Adrenal gland (tissue), 12 donors: ENCODE measurements around the gene TECRL. TPM values are rescaled to one million over a fixed set of nuclear protein-coding genes. Genes with fewer than 3 reads are reported as not detected.

Experiments used
- DNase-seq, 7 donors: peaks; one replicate each; pipeline ENCODE4 v3.0.0-alpha.2; 2019 to 2020
- H3K27ac ChIP-seq, 5 donors: fragments of 200-600 bp; sonication (generic) in 4 of 5; 1 replicate in 3 of 5; 2 replicates in 2 of 5; pipeline versions ENCODE4 v1.5.1 to v1.8.0; 2016 to 2020; ENCODE audit warnings: mild to moderate bottlenecking in 1 of 5
- H3K27me3 ChIP-seq: fragments of 200-600 bp; 2 replicates; pipeline ENCODE4 v1.8.0; 2021
- H3K36me3 ChIP-seq, 2 donors: fragments of 200-600 bp; replicated peaks in 1 of 2; 1 replicate in 1 of 2; 2 replicates in 1 of 2; pipeline versions ENCODE4 v1.5.1 to v1.8.0; 2018 to 2022
- H3K4me1 ChIP-seq, 2 donors: fragments of 200-600 bp; replicated peaks in 1 of 2; 1 replicate in 1 of 2; 2 replicates in 1 of 2; pipeline versions ENCODE4 v1.5.1 to v1.8.0; 2018 to 2021
- H3K4me3 ChIP-seq, 4 donors: fragments of 200-600 bp; sonication (generic) in 3 of 4; one replicate each; pipeline ENCODE4 v1.5.1; 2016 to 2018
- H3K9me3 ChIP-seq, 3 donors: fragments of 200-600 bp; sonication (generic) in 1 of 3; replicated peaks in 1 of 3; 1 replicate in 2 of 3; 2 replicates in 1 of 3; pipeline versions ENCODE4 v1.5.1 to v1.8.0; 2016 to 2021
- POLR2A ChIP-seq, 2 donors: fragments of 450-650 bp; IDR thresholded peaks; one replicate each; pipeline ENCODE4 v1.6.1; 2017; ENCODE audit warnings: antibody characterized with exemption in 2 of 2, mild to moderate bottlenecking in 2 of 2, moderate library complexity in 1 of 2
- WGBS, 4 donors: extraction: QIAGEN DNeasy Blood & Tissue Kit in 2 of 4; methylation state at CpG; one replicate each; pipeline versions ENCODE4 v1.1.5 to v1.1.7; 2013 to 2017; 5-methylcytosine and 5-hydroxymethylcytosine counted together
- intact Hi-C, 2 donors: fragments of 100-400 bp; cut with DNase I; formaldehyde crosslinking; loops; one replicate each; pipeline versions ENCODE4 v1.14.1 to v1.15.0; 2022 to 2023
- polyA plus RNA-seq, 3 donors: library from polyadenylated mRNA; stranded (reverse); fragments of 200-250 nt in 2 of 3; fragments of 350-450 nt in 1 of 3; fragmentation: Illumina TruSeq in 1 of 3; extraction: RNeasy Lipid Tissue Mini Kit (QIAGEN cat#74804) in 1 of 3; gene quantifications; one replicate each; pipeline ENCODE4 v1.2.3, GENCODE V29; 2013 to 2014
- total RNA-seq, 9 donors: library from RNA; depleted of rRNA in 4 of 9; stranded (reverse); fragments of >200 nt in 4 of 9; fragments of 120-200 nt in 1 of 9; fragmentation: NEBNext Ultra II Directional in 1 of 9; extraction: Animal tissue kit (Norgen Biotek cat#: 25700) in 1 of 9; gene quantifications; one replicate each; pipeline versions ENCODE4 v1.1.0 to v1.2.4, GENCODE V29; 2013 to 2023
- TF ChIP-seq, protein P1 (sequence below), 6 experiments: fragments of 450-650 bp in 4 of 6; fragments of 200-600 bp in 2 of 6; sonication (generic) in 1 of 6; IDR thresholded peaks; 1 replicate in 5 of 6; 2 replicates in 1 of 6; pipeline versions ENCODE4 v1.5.1 to v1.8.0; 2016 to 2021; ENCODE audit warnings: antibody characterized with exemption in 6 of 6, mild to moderate bottlenecking in 2 of 6, moderate library complexity in 1 of 6
- donor health status: healthy with polysubstance abuse.
- donor health status: Bipolar disorder and iron deficiency.
- donor health status: DM: yes; HTN: yes; CAD: no.
- donor health status: DM: no; HTN: no; CAD: no.
- donor health status: DM: no; HTN: no; CAD: no.
- donor health status: DM: yes; HTN: yes; CAD: no.

Gene TECRL
- total and polyA plus RNA-seq, 12 donors: 0.14 to 7.9 (median 0.54) TPM; not detected in 2

DNA sequence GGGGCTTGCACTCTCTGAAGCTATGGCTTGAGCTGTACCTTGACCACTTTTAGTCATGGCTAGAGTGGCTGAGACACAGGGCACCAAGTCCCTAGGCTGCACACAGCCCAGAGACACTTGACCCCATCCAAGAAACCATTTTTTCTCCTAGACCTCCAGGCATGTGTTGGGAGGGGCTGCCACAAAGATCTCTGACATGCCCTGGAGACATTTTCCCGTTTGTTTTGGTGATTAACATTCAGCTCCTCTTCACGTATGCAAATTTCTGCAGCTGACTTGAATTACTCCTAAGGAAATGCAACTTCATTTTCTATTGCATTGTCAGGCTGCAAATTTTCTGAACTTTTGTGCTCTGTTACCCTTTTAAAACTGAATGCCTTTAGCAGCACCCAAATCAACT lies 142.6 kb downstream of the TECRL start:
- 67 to 73% (median 69%) methylated on average over 2 of the region's 2 CpGs for WGBS, 4 donors
- intact Hi-C loops: no loop called here

DNA sequence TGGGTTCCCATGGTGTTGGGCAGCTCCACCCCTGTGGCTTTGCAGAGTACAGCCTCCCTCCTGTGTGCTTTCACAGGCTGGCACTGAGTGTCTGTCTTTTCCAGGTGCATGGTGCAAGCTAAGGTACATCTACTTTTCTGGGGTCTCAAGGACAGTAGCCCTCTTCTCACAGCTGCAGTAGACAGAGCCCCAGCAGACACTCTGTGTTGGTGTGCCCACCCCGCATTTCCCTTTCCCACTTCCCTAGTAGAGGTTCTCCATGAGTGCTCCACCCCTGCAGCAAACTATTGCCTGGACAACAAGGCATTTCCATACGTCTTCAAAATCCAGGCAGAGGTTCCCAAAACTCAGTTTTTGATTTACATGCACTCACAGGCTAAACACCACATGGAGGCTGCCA lies 143.0 kb downstream of the TECRL start:
- Histone ChIP-seq H3K4me3 (no peak overlapping the region), H3K27ac (no peak overlapping the region), H3K4me1 (no peaks in the 10 kb centered on the region), H3K9me3 (no peaks in the 10 kb centered on the region), H3K36me3 (no peaks in the 10 kb centered on the region), H3K27me3 (no peaks in the 10 kb centered on the region)
- intact Hi-C loops: no loop called here
- WGBS, 4 donors: 65 to 82% (median 73%) methylated on average over 2 of the region's 2 CpGs
- no peak for TF ChIP-seq POLR2A (IDR thresholded peaks at IDR 0.05)
- TF ChIP-seq, protein P1, sequence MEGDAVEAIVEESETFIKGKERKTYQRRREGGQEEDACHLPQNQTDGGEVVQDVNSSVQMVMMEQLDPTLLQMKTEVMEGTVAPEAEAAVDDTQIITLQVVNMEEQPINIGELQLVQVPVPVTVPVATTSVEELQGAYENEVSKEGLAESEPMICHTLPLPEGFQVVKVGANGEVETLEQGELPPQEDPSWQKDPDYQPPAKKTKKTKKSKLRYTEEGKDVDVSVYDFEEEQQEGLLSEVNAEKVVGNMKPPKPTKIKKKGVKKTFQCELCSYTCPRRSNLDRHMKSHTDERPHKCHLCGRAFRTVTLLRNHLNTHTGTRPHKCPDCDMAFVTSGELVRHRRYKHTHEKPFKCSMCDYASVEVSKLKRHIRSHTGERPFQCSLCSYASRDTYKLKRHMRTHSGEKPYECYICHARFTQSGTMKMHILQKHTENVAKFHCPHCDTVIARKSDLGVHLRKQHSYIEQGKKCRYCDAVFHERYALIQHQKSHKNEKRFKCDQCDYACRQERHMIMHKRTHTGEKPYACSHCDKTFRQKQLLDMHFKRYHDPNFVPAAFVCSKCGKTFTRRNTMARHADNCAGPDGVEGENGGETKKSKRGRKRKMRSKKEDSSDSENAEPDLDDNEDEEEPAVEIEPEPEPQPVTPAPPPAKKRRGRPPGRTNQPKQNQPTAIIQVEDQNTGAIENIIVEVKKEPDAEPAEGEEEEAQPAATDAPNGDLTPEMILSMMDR (IDR thresholded peaks at IDR 0.05): no peak
- no peak for DNase-seq

More for the DNA sequence above, 142.6 kb downstream of the TECRL start:
- Histone ChIP-seq H3K27me3 (no peaks in the 10 kb centered on the region), H3K4me3 (no peak overlapping the region), H3K27ac (no peak overlapping the region), H3K9me3 (no peaks in the 10 kb centered on the region), H3K36me3 (no peaks in the 10 kb centered on the region), H3K4me1 (no peaks in the 10 kb centered on the region)
- TF ChIP-seq, protein P1 (IDR thresholded peaks at IDR 0.05): no peak
- TF ChIP-seq POLR2A (IDR thresholded peaks at IDR 0.05): no peak
- no peak for DNase-seq

DNA sequence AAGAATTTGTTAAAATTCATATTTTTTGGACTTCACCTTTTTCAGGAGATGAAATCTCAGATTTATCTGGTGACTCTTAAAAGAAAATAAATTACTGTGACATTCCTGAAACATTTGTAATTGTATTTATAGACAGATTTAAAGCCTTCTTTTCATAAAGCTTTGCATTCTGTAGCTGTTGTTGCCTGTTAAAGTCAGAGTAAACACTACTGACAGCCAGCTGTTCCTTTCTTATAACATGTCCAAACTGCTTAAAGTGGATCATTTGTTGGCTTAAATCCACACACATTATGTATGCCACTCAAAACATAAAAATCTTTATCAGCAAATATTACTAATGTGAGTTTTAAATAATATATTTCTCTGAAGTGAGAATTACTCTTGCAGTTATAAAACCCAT lies 157.5 kb downstream of the TECRL start:
- intact Hi-C loops: no loop called here
- H3K4me1 ChIP-seq: no peaks in the 10 kb centered on the region
- no peaks in the 10 kb centered on the region for H3K36me3 ChIP-seq
- H3K27me3 ChIP-seq: no peaks in the 10 kb centered on the region
- no peak for DNase-seq
- no peaks in the 10 kb centered on the region for H3K9me3 ChIP-seq
- no peak for TF ChIP-seq POLR2A (IDR thresholded peaks at IDR 0.05)
- TF ChIP-seq, protein P1 (IDR thresholded peaks at IDR 0.05): no peak
- no peak overlapping the region for H3K4me3 ChIP-seq
- no peak overlapping the region for H3K27ac ChIP-seq

DNA sequence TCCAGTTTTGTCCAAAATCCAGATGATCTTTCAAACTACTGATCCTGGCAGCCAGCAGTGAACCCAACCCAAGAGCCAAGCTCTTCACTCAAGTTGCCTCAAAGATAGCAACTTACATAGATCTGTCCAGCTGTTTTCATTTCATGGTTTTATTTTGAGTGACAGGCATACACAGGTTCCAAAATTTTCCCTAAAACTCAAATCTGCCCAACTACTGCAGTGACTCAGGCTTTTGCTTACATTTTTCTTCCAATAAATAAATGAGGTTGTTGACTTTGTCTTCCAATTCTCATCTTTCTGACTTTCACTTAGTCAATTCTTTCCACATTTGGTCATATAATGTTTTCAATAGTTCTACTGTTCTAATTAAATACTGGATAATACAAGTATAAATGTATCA lies 158.8 kb downstream of the TECRL start:
- no peak for TF ChIP-seq POLR2A (IDR thresholded peaks at IDR 0.05)
- TF ChIP-seq, protein P1 (IDR thresholded peaks at IDR 0.05): no peak
- Histone ChIP-seq H3K9me3 (no peaks in the 10 kb centered on the region), H3K4me1 (no peaks in the 10 kb centered on the region), H3K27ac (no peak overlapping the region), H3K4me3 (no peak overlapping the region), H3K27me3 (no peaks in the 10 kb centered on the region), H3K36me3 (no peaks in the 10 kb centered on the region)
- no peak for DNase-seq
- intact Hi-C loops: no loop called here
